Stimulated activated CD4-positive, alpha-beta T cell treated with anti-CD3 and anti-CD28 coated beads, Interleukin-12 subunit alpha, Interleukin-12 subunit beta, amount 100 ng/mL, for 48 hours (primary cell): Measurements from ENCODE around the gene PTPRCAP.
"Not testable (repeated sequence)": the region's sequence is repeated elsewhere in the genome, so short reads cannot be mapped to it uniquely, and the experiment has no call there.

ENCODE experiments used
- DNase-seq, 3 donors: peaks; one replicate each; pipeline ENCODE4 v3.0.0-alpha.2; 2020; ENCODE audit warnings: low read depth in 2 of 3, low spot score in 1 of 3

The PTPRCAP gene

GRCh38 chr11:67437082-67437808, at the start of gene PTPRCAP:
Gene PTPRCAP (minus strand): TSS chr11:67437682. CDS start chr11:67437619, 63 bp downstream.
- DNase-seq = no peak

- DNase-seq = no peak
These were observed 49.2 kb upstream of the PTPRCAP start for GRCh38 chr11:67486481-67487195.

DNA sequence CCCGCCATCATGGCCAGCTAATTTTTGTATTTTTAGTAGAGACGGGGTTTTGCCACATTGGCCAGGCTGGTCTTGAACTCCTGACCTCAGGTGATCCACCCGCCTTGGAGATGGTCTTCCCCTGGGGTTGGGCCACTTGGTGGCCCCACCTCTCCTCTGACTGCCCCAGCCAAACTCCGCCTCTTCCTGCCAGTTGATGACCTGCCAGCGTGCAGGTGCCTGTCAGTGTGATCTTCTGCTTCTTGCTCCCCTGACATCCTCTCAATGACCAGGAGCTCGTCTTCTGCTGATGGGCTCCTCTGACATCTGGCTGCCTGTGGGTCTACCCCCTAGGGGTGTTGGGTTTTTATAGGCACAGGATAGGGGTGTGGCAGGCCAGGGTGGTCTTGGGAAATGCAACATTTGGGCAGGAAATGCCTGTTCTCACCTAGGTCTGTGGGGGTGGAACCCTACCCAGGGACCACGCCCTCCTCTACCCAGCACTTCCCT, 48.4 kb upstream of the PTPRCAP start:
- DNase-seq = peak in 1 of 3 donors; percentile 66

GRCh38 chr11:67484847-67485311, 47.4 kb upstream of the PTPRCAP start:
- peak in 1 of 3 donors; percentile 64 for DNase-seq

- no peak for DNase-seq
These were observed 46.6 kb upstream of the PTPRCAP start for GRCh38 chr11:67483831-67484665.

DNA sequence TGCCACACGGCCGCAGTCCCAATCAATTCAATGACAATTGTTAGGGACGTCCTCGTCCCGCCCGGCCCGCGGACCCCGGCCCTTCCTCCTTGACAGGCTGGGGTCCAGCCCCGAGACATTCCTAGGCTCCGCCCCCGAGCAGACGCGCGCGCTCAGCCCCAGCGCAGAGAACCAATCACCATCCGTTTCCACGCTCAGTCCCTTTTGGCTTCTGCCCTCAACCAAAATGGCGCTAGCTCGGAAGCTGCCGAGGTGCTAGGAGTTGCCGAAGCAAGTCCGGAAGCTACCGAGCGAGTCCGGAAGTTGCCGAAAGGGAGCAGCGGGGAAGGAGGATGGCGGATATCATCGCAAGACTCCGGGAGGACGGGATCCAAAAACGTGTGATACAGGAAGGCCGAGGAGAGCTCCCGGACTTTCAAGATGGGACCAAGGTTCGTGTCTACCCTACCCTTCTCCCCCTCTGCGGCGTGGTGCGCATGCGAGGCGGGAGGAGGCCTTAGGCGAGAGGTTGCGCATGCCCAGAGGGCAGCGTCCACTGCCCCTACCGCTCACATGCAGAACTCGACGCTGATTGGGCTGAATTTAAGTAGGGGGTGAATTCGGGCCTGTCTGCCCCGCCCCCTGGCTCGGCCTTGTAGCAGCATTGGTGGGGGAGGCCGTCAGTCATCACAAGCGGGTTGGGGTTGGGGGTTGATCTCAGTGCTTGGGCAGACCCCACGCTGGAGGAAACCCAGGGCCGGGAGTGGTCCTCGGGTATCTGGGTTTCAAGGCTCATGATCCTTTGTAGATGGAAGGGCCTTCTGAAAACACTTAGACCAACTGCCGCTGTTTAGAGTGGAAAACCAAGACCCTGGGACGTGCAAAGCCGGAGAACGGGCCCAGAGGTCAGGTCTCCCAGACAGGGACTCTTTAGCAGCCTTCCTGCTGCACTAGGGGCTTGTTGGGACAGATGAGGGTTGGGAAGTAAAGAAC, 45.6 kb upstream of the PTPRCAP start, which contains the start of gene AIP:
AIP (plus strand) TSS at position 200 of the 972 bp plus-strand sequence; CDS start at position 333, 133 bp downstream.
- DNase-seq = peak; percentile 96 to 98 (median 97)

DNA sequence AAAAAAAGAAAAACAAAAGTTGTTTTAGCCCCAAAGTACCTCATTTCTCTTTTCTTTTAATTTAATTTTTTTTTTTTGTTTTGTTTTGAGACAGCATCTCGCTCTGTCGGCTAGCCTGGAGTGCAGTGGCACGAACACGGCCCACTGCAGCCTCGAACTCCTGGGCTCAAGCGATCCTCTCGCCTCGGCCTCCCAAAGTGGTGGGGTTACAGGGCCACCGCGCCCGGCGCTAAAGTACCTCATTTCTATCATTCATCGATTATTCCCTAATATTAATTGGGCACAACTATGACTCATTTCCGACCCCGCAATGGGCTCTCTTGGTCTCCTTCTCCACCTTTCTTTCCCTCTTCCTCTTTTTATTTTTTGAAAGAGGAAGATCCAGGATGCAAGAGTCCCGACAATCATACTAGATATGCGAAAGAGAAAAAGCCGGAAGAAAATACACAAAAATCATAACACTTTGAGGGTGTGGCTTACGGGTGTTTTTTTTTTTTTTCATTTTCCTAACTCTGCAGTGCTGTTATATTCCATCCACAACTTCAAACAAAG, 44.9 kb upstream of the PTPRCAP start:
- no peak for DNase-seq

- not testable (repeated sequence) for DNase-seq
These were observed 40.0 kb upstream of the PTPRCAP start for GRCh38 chr11:67477344-67478050.

GRCh38 chr11:67476692-67477091, 39.2 kb upstream of the PTPRCAP start:
- not testable (repeated sequence) for DNase-seq

DNA sequence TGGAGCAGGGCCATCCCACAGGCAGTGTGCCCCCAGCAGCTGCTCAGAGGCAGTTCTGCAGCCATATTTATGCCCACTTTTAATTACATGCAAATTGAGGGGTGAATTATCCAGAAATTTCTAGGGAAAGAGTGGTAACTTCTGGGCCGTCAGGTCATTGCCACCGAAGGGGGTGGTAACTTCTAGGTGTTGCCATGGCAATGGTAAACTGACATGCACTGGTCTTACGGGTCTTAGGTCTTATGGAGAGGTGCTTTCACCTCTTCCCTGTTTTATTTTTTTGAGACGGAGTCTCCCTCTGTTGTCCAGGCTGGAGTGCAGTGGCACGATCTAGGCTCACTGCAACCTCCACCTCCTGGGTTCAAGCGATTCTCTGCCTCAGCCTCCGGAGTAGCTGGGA, 35.4 kb upstream of the PTPRCAP start:
- DNase-seq = no peak

- DNase-seq = no peak
These were observed 33.0 kb upstream of the PTPRCAP start for GRCh38 chr11:67470337-67471002.

GRCh38 chr11:67469508-67469811, 32.0 kb upstream of the PTPRCAP start:
- no peak for DNase-seq

GRCh38 chr11:67468759-67469507, 31.5 kb upstream of the PTPRCAP start, which contains the start of gene TMEM134:
Gene TMEM134 (minus strand): TSS chr11:67469251. CDS start chr11:67469192, 59 bp downstream.
- peak; percentile 89 to 93 (median 90) for DNase-seq

DNA sequence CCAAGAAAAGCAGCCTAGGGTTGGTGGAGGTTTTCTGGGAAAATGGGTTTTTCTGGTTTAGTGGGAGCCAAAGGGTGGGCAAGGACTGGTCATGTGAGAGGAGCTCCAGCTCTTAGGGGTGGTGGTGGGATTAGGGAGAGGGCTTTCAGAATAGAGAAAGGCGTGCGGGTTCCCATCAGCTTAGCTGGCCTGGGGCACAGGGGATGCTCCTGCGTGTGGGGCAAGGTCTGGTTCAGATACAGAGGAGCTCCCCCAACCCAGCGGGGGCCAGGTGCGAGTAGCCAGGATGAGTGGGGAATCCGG, 30.9 kb upstream of the PTPRCAP start:
- DNase-seq = no peak

GRCh38 chr11:67468056-67468455, 30.6 kb upstream of the PTPRCAP start:
- DNase-seq = no peak

- DNase-seq = no peak
These were observed 29.7 kb upstream of the PTPRCAP start for GRCh38 chr11:67466962-67467771.

- no peak for DNase-seq
These were observed 28.9 kb upstream of the PTPRCAP start for GRCh38 chr11:67466367-67466766.
